Measurements from ENCODE around the gene MYL12B.

- TF ChIP-seq POLR2AphosphoS5 (IDR thresholded peaks at IDR 0.05; ENCODE audit: borderline replicate concordance, low read depth, low read length) (no peak), EZH2 (IDR thresholded peaks at IDR 0.05) (no peak)
These were observed 26.1 kb upstream of the MYL12B start for GRCh38 chr18:3235846-3236245.
